H9 (cell line): ENCODE measurements around the gene IRS2. TPM values are rescaled to one million over a fixed set of nuclear protein-coding genes. Genes with fewer than 3 reads are reported as not detected.

Experiments used
- DNase-seq: peaks from one replicate; pipeline ENCODE4 v3.0.0-alpha.2; 2017
- H2AFZ ChIP-seq: one replicate; pipeline ENCODE4 v1.6.1; 2013; ENCODE audit warnings: mild to moderate bottlenecking, low read length, control low read depth, moderate library complexity
- H2AK5ac ChIP-seq: 2 replicates; pipeline ENCODE4 v1.6.1; 2013; ENCODE audit warnings: low read length, control low read depth, mixed read lengths; ENCODE audit not compliant: insufficient read length
- H2BK120ac ChIP-seq: one replicate; pipeline ENCODE4 v1.6.1; 2013; ENCODE audit warnings: low read depth, mild to moderate bottlenecking, low read length, control low read depth, inconsistent platforms; ENCODE audit not compliant: poor library complexity, severe bottlenecking
- H2BK12ac ChIP-seq: 2 replicates; pipeline ENCODE4 v1.6.1; 2013; ENCODE audit warnings: low read length, control low read depth, mixed read lengths, low read depth; ENCODE audit not compliant: insufficient read length
- H2BK15ac ChIP-seq: 2 replicates; pipeline ENCODE4 v1.6.1; 2013; ENCODE audit warnings: low read depth, low read length, control low read depth
- H2BK20ac ChIP-seq: one replicate; pipeline ENCODE4 v1.6.1; 2013; ENCODE audit warnings: low read depth, mild to moderate bottlenecking, low read length, control low read depth, inconsistent platforms; ENCODE audit not compliant: poor library complexity, severe bottlenecking
- H2BK5ac ChIP-seq: 2 replicates; pipeline ENCODE4 v1.6.1; 2013; ENCODE audit warnings: low read length, control low read depth, mixed read lengths; ENCODE audit not compliant: insufficient read length
- H3K14ac ChIP-seq: 2 replicates; pipeline ENCODE4 v1.6.1; 2013; ENCODE audit warnings: low read length, control low read depth; ENCODE audit not compliant: insufficient read depth
- H3K18ac ChIP-seq: 2 replicates; pipeline ENCODE4 v1.6.1; 2013; ENCODE audit warnings: low read depth, mild to moderate bottlenecking, mixed read lengths, low read length, control low read depth; ENCODE audit not compliant: insufficient read length
- H3K23ac ChIP-seq: 2 replicates; pipeline ENCODE4 v1.6.1; 2013; ENCODE audit warnings: low read length, control low read depth, mixed read lengths, low read depth; ENCODE audit not compliant: insufficient read length
- H3K23me2 ChIP-seq: 2 replicates; pipeline ENCODE4 v1.6.1; 2013; ENCODE audit warnings: low read depth, mild to moderate bottlenecking, mixed read lengths, low read length, control low read depth; ENCODE audit not compliant: insufficient read length, poor library complexity, severe bottlenecking
- H3K27ac ChIP-seq: 2 replicates; pipeline ENCODE4 v1.5.1; 2013; ENCODE audit warnings: low read length, control low read depth, mixed read lengths, low read depth; ENCODE audit not compliant: insufficient read length
- H3K27me3 ChIP-seq: 2 replicates; pipeline ENCODE4 v1.6.1; 2013; ENCODE audit warnings: low read length, control low read depth, inconsistent platforms; ENCODE audit not compliant: insufficient read depth
- H3K4ac ChIP-seq: 2 replicates; pipeline ENCODE4 v1.6.1; 2013; ENCODE audit warnings: low read depth, mild to moderate bottlenecking, control low read depth, inconsistent platforms, low read length, moderate library complexity
- H3K4me1 ChIP-seq: 2 replicates; pipeline ENCODE4 v1.6.1; 2013; ENCODE audit warnings: low read length, control low read depth, inconsistent platforms; ENCODE audit not compliant: insufficient read depth
- H3K4me2 ChIP-seq: 2 replicates; pipeline ENCODE4 v1.6.1; 2013; ENCODE audit warnings: low read length, control low read depth, mixed read lengths; ENCODE audit not compliant: insufficient read length, insufficient read depth
- H3K56ac ChIP-seq: 2 replicates; pipeline ENCODE4 v1.6.1; 2013; ENCODE audit warnings: low read depth, mild to moderate bottlenecking, mixed read lengths, low read length, control low read depth; ENCODE audit not compliant: insufficient read length
- H3K79me1 ChIP-seq: 2 replicates; pipeline ENCODE4 v1.6.1; 2013; ENCODE audit warnings: low read depth, mild to moderate bottlenecking, moderate library complexity, low read length, control low read depth, inconsistent platforms; ENCODE audit not compliant: insufficient read depth, poor library complexity, severe bottlenecking
- H3K79me2 ChIP-seq: 2 replicates; pipeline ENCODE4 v1.6.1; 2013; ENCODE audit warnings: low read length, control low read depth, inconsistent platforms; ENCODE audit not compliant: insufficient read depth
- H3K9ac ChIP-seq: 2 replicates; pipeline ENCODE4 v1.6.1; 2013; ENCODE audit warnings: low read length, control low read depth, mixed read lengths; ENCODE audit not compliant: insufficient read length; ENCODE audit errors: extremely low read depth
- H3K9me3 ChIP-seq: one replicate; pipeline ENCODE4 v1.6.1; 2013; ENCODE audit warnings: low read depth, low read length, inconsistent platforms; ENCODE audit not compliant: control insufficient read depth
- H3T11ph ChIP-seq: one replicate; pipeline ENCODE4 v1.6.1; 2013; ENCODE audit warnings: mild to moderate bottlenecking, low read length, control low read depth, inconsistent platforms
- H4K20me1 ChIP-seq: one replicate; pipeline ENCODE4 v1.6.1; 2013; ENCODE audit not compliant: control insufficient read depth, insufficient read length, insufficient read depth
- H4K5ac ChIP-seq: 2 replicates; pipeline ENCODE4 v1.6.1; 2013; ENCODE audit warnings: low read depth, mild to moderate bottlenecking, mixed read lengths, low read length, control low read depth; ENCODE audit not compliant: insufficient read length
- H4K8ac ChIP-seq: replicated peaks from 2 replicates; pipeline ENCODE4 v1.6.1; 2013; ENCODE audit warnings: low read length, control low read depth, mixed read lengths, low read depth; ENCODE audit not compliant: insufficient read length
- H4K91ac ChIP-seq: 2 replicates; pipeline ENCODE4 v1.6.1; 2013; ENCODE audit warnings: low read depth, mild to moderate bottlenecking, moderate library complexity, mixed read lengths, low read length, control low read depth; ENCODE audit not compliant: insufficient read length
- H3K27ac Mint-ChIP-seq, 3 experiments: 2 replicates in 2 of 3; 3 replicates in 1 of 3; pipeline ENCODE4 v1.8.0; 2020 to 2021; ENCODE audit warnings: mixed read lengths in 3 of 3, mild to moderate bottlenecking in 1 of 3, moderate library complexity in 1 of 3
- H3K27me3 Mint-ChIP-seq: 2 replicates; pipeline ENCODE4 v1.8.0; 2021; ENCODE audit warnings: low read depth, mild to moderate bottlenecking, moderate library complexity, mixed read lengths
- H3K36me3 Mint-ChIP-seq, 3 experiments: 2 replicates in 2 of 3; 3 replicates in 1 of 3; pipeline ENCODE4 v1.8.0; 2020 to 2021; ENCODE audit warnings: low read depth in 3 of 3, mixed read lengths in 3 of 3; ENCODE audit not compliant: insufficient read depth in 1 of 3
- H3K4me1 Mint-ChIP-seq, 2 experiments: 2 replicates each; pipeline ENCODE4 v1.8.0; 2020; ENCODE audit warnings: mixed read lengths in 2 of 2
- H3K4me3 Mint-ChIP-seq, 2 experiments: 2 replicates in 1 of 2; 3 replicates in 1 of 2; pipeline ENCODE4 v1.8.0; 2020 to 2021; ENCODE audit warnings: mild to moderate bottlenecking in 2 of 2, mixed read lengths in 2 of 2, moderate library complexity in 1 of 2
- H3K9me3 Mint-ChIP-seq, 2 experiments: 2 replicates in 1 of 2; 3 replicates in 1 of 2; pipeline ENCODE4 v1.8.0; 2020; ENCODE audit warnings: mild to moderate bottlenecking in 2 of 2, mixed read lengths in 2 of 2, moderate library complexity in 1 of 2
- WGBS: extraction: QIAGEN DNeasy Blood & Tissue Kit; methylation state at CpG from one replicate; pipeline ENCODE4 v1.1.7; 2013; ENCODE audit warnings: missing lambda C conversion rate, low lambda C conversion rate, mixed read lengths; ENCODE audit not compliant: insufficient read length; ENCODE audit errors: extremely low coverage; 5-methylcytosine and 5-hydroxymethylcytosine counted together
- total RNA-seq: library from RNA; stranded (reverse); gene quantifications from 2 replicates; pipeline ENCODE4 v1.2.1, GENCODE V29; 2021
- TF ChIP-seq, protein P1 (sequence below): fragments of 200-600 bp; sonication (generic); conservative IDR thresholded peaks from 3 replicates; pipeline ENCODE4 v1.8.0; 2021; ENCODE audit warnings: antibody characterized with exemption, mild to moderate bottlenecking

Gene IRS2
- total RNA-seq, 1 experiment from 2014 or later = 10.1 TPM

DNA sequence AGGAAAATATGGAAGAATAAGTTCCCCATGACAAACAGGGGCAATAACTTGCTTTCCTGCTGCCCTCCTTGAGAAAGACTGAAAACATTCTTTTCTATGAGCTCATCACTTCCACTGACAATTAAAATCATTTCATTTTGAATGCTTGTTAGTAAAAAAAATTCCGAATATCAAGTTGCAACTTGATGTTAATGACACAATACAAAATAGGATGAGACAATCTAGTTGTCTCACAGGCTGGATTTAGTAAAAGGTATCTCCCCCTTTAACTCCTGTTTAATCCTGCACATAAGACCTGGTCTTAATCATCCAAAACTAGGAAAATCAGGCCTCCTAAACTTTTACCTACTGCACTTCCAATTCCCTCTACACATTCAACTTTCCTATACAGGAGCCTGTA, 24.7 kb downstream of the IRS2 start:
- no peak overlapping the region for H3K27ac Mint-ChIP-seq
- no peaks in the 10 kb centered on the region for H3K23me2 ChIP-seq
- H3K27me3 ChIP-seq = no peaks in the 10 kb centered on the region
- H4K8ac ChIP-seq = no peak overlapping the region
- no peak overlapping the region for H3K9ac ChIP-seq
- H3K4me3 Mint-ChIP-seq = no peak overlapping the region
- H3K4ac ChIP-seq = no peak overlapping the region
- H3K9me3 ChIP-seq = no peaks in the 10 kb centered on the region
- no peak overlapping the region for H2AK5ac ChIP-seq
- no peak overlapping the region for H3K27ac ChIP-seq
- no peak overlapping the region for H2AFZ ChIP-seq
- no peak for DNase-seq
- H2BK120ac ChIP-seq = no peak overlapping the region
- no peak overlapping the region for H3K4me2 ChIP-seq
- H3K23ac ChIP-seq = no peak overlapping the region
- no peak overlapping the region for H3K18ac ChIP-seq
- no peak overlapping the region for H3K14ac ChIP-seq
- no peak overlapping the region for H3T11ph ChIP-seq
- H3K36me3 Mint-ChIP-seq = no peaks in the 10 kb centered on the region; a peak in 1 of 7 replicates
- H3K79me2 ChIP-seq = no peaks in the 10 kb centered on the region; the same call in 1 of the 2 replicates
- no peak overlapping the region for H2BK12ac ChIP-seq
- no CpG with 5 or more reads among the region's 1 CpG for WGBS
- no peaks in the 10 kb centered on the region for H3K9me3 Mint-ChIP-seq
- no peak overlapping the region for H4K91ac ChIP-seq
- H3K79me1 ChIP-seq = peaks cover 2% of the 10 kb centered on the region
- no peak overlapping the region for H2BK15ac ChIP-seq
- H4K20me1 ChIP-seq = no peaks in the 10 kb centered on the region
- TF ChIP-seq, protein P1, sequence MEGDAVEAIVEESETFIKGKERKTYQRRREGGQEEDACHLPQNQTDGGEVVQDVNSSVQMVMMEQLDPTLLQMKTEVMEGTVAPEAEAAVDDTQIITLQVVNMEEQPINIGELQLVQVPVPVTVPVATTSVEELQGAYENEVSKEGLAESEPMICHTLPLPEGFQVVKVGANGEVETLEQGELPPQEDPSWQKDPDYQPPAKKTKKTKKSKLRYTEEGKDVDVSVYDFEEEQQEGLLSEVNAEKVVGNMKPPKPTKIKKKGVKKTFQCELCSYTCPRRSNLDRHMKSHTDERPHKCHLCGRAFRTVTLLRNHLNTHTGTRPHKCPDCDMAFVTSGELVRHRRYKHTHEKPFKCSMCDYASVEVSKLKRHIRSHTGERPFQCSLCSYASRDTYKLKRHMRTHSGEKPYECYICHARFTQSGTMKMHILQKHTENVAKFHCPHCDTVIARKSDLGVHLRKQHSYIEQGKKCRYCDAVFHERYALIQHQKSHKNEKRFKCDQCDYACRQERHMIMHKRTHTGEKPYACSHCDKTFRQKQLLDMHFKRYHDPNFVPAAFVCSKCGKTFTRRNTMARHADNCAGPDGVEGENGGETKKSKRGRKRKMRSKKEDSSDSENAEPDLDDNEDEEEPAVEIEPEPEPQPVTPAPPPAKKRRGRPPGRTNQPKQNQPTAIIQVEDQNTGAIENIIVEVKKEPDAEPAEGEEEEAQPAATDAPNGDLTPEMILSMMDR = no peak
- H4K5ac ChIP-seq = no peak overlapping the region
- peaks cover 30 to 37% of the 10 kb centered on the region in 2 experiments for H3K4me1 Mint-ChIP-seq
- H2BK5ac ChIP-seq = no peak overlapping the region
- no peak overlapping the region for H3K56ac ChIP-seq
- no peak overlapping the region for H2BK20ac ChIP-seq
- H3K27me3 Mint-ChIP-seq = no peaks in the 10 kb centered on the region
- no peaks in the 10 kb centered on the region for H3K4me1 ChIP-seq
